Fibroblast of mammary gland (primary cell): ENCODE results near the gene PALS1.
A peak's percentile ranks its signal among the peaks of the same experiment; 100 is the strongest.

Experiments used
- DNase-seq: peaks from one replicate; pipeline ENCODE4 v3.0.0-alpha.2; 2010; ENCODE audit warnings: low read depth
- H3K4me3 ChIP-seq: 2 replicates; pipeline ENCODE4 v1.5.1; 2011; ENCODE audit warnings: low read depth, mild to moderate bottlenecking, low read length, moderate library complexity; ENCODE audit not compliant: control insufficient read depth
- CTCF ChIP-seq: conservative IDR thresholded peaks from 2 replicates; pipeline ENCODE4 v1.5.1; 2011; ENCODE audit warnings: low read depth, low read length, inconsistent platforms; ENCODE audit not compliant: control insufficient read depth, insufficient read depth

The PALS1 gene

GRCh38 chr14:67251573-67252226, 10.5 kb downstream of the PALS1 start:
- peak; percentile 16 for DNase-seq
- no peak overlapping the region for H3K4me3 ChIP-seq
- no peak for TF ChIP-seq CTCF

- no peak for TF ChIP-seq CTCF
- H3K4me3 ChIP-seq, result no peak overlapping the region
- DNase-seq, result no peak
Observed at GRCh38 chr14:67253076-67253635, 11.9 kb downstream of the PALS1 start.

GRCh38 chr14:67257906-67258305, 16.7 kb downstream of the PALS1 start:
- TF ChIP-seq CTCF, result no peak
- DNase-seq, result no peak
- no peak overlapping the region for H3K4me3 ChIP-seq

- TF ChIP-seq CTCF, result no peak
- no peak overlapping the region for H3K4me3 ChIP-seq
- no peak for DNase-seq
Observed at GRCh38 chr14:67260965-67261364, 19.7 kb downstream of the PALS1 start.

GRCh38 chr14:67263499-67264149, 22.4 kb downstream of the PALS1 start:
- DNase-seq, result peak; percentile 61
- no peak for TF ChIP-seq CTCF
- no peak overlapping the region for H3K4me3 ChIP-seq

GRCh38 chr14:67265131-67265530, 23.9 kb downstream of the PALS1 start:
- TF ChIP-seq CTCF, result no peak
- DNase-seq, result peak; percentile 20
- H3K4me3 ChIP-seq, result no peak overlapping the region
